AG09309 (cell line): Measurements from ENCODE around the gene CTCF.

Experiments used
- DNase-seq: peaks from one replicate; pipeline ENCODE4 v3.0.0-alpha.2; 2010; ENCODE audit warnings: low read depth
- H3K4me3 ChIP-seq: 2 replicates; pipeline ENCODE4 v1.5.1; 2011; ENCODE audit warnings: mild to moderate bottlenecking, low read depth, low read length, moderate library complexity; ENCODE audit not compliant: control insufficient read depth
- CTCF ChIP-seq: IDR thresholded peaks from 2 replicates; pipeline ENCODE4 v1.5.1; 2011; ENCODE audit warnings: mild to moderate bottlenecking, low read depth, low read length, inconsistent platforms; ENCODE audit not compliant: insufficient read depth, control insufficient read depth; ENCODE audit errors: missing control alignments

Gene CTCF

GRCh38 chr16:67647111-67647651, 84.9 kb downstream of the CTCF start:
- DNase-seq, result no peak
- no peak for TF ChIP-seq CTCF
- no peak overlapping the region for H3K4me3 ChIP-seq

GRCh38 chr16:67647681-67648080, 85.4 kb downstream of the CTCF start:
- DNase-seq, result no peak
- H3K4me3 ChIP-seq, result no peak overlapping the region
- TF ChIP-seq CTCF, result no peak

- DNase-seq, result no peak
- no peak overlapping the region for H3K4me3 ChIP-seq
- TF ChIP-seq CTCF, result no peak
Measured at GRCh38 chr16:67648088-67648763, 85.9 kb downstream of the CTCF start.

GRCh38 chr16:67648764-67649407, 86.6 kb downstream of the CTCF start:
- no peak overlapping the region for H3K4me3 ChIP-seq

GRCh38 chr16:67649494-67649931, 87.2 kb downstream of the CTCF start:
- DNase-seq, result no peak
- no peak for TF ChIP-seq CTCF
- no peak overlapping the region for H3K4me3 ChIP-seq

More at GRCh38 chr16:67648764-67649407, 86.6 kb downstream of the CTCF start:
- no peak for DNase-seq
- no peak for TF ChIP-seq CTCF

- H3K4me3 ChIP-seq, result no peak overlapping the region
- TF ChIP-seq CTCF, result no peak
- no peak for DNase-seq
Measured at GRCh38 chr16:67650023-67650422, 87.7 kb downstream of the CTCF start.

GRCh38 chr16:67651039-67651438, 88.7 kb downstream of the CTCF start:
- H3K4me3 ChIP-seq, result no peak overlapping the region
- TF ChIP-seq CTCF, result no peak
- no peak for DNase-seq
